HG03025 (cell line): ENCODE measurements around the gene ZNF529.
A peak's percentile ranks its signal among the peaks of the same experiment; 100 is the strongest.
"Not testable (repeated sequence)": the region's sequence is repeated elsewhere in the genome, so short reads cannot be mapped to it uniquely, and the experiment has no call there.

Experiments
- ATAC-seq: cut with Tn5 transposase; IDR thresholded peaks from one replicate; pipeline ENCODE4 v1.9.1; 2021; ENCODE audit warnings: mild to moderate bottlenecking, moderate library complexity; ENCODE audit not compliant: unreplicated experiment, low FRiP score

The ZNF529 gene

DNA sequence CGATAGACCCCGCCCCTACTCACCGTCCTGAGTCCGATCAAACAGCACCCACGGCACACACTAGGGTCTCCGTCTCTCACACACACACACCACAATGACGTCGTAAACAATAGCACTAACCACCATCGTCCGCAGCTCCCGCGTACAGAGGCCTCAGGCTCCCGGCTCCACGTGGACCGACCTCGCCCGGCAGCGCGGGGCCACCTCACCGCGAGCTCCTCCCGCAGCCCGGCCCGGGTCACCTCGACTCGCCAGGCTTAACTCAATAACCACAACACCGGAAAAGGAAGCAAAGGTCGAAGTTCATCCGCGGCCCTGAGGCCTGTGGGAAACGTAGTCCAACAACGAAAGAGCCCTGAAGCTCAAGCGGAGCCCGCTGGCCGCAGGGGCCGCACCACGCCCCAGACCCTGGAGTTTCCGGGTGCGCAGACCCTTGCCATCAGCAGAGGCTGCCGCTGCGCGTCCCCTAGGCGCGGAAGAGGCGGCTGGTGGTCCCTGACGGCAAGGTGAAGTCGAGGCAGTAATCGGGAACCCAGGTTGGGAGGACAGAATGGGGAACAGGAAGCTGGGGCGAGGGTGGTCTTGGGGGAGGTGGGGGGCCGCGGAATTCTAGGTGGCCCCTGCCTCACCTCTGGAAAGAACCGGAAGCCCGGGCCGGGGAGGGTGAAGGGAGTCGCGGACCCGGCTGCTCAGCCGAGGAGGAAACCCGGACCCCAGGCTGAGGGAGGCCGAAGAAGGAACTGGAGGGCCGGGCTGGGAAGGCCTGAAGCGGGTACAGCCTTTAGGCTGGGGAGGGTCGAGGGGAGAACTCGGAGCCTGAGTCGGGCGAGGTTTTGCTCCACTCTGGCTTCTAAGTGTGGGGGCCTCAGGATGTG is at the start of gene ZNF529:
Gene ZNF529 (minus strand): TSS at position 273 of the 875 bp plus-strand sequence. CDS start 946 bp downstream, outside the sequence.
- ATAC-seq, result peak; percentile 80

DNA sequence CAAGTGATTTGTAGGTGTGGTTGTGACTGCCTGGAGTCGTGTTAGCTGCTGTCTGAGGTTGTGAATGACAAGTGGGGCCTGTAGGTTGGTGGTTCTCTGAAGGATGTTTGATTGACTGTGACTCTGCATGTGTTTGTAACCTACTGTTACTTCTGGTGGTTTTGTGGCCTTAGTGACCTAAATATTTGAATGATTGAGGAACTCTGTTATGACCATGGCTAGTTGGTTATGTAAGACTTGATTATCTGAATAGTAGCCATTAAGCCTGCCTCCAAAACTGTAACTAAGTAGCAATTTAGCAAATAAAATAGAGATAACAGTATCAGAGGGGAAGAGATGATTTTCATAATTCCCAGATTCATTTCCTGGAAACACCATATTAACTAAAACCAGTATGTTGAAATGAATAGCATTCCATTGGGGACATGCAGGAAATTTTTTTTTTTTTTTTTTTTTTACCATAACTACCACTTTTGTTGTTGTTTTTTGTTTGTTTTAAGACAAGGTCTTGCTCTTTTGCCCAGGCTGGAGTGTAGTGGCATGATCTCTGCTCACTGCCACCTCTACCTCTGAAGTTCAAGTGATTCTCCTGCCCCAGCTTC is 32.9 kb upstream of the ZNF529 start:
- ATAC-seq, result no peak

DNA sequence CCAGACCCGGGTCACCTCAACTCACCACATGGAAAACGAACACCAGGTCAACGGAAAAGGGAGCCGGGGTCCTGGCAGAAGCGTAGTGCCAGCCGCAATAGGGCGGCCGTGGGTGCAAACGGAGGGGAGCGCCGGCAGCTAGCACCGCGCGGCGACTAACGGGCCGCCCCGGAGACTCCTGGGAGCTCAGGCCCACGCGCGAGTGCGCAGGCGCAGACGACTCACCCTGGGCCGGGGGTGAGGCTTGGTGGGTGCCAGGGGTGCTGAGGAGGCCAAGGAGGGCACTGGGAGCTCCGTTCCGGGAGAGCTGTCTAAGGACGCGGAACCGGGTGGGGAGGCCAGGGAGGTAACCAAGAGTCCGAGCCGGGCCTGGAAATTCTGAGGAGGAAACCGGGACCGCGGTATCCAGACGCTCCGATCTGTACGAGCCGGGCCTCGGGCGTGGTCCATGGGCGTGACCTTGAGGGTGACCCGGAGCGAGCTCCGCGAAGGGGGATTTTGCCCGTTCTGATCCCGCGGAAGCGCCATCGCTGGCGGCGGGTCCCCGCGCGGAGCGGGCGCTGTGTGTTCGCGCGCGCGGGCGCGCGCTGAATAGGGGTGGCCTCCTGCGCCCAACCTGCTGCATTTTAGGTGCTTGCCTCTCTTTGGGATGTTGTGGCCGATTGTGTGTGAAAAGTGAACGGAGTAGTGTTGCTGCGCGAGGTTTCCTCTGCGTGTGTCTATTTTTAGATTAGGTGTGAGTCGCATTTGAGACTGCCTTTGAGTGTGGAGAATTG is 32.2 kb upstream of the ZNF529 start, which contains the start of gene ZNF382:
Gene ZNF382 (plus strand): TSS at position 213 of the 776 bp plus-strand sequence. CDS start 4,602 bp downstream, outside the sequence.
- ATAC-seq, result peak; percentile 61

DNA sequence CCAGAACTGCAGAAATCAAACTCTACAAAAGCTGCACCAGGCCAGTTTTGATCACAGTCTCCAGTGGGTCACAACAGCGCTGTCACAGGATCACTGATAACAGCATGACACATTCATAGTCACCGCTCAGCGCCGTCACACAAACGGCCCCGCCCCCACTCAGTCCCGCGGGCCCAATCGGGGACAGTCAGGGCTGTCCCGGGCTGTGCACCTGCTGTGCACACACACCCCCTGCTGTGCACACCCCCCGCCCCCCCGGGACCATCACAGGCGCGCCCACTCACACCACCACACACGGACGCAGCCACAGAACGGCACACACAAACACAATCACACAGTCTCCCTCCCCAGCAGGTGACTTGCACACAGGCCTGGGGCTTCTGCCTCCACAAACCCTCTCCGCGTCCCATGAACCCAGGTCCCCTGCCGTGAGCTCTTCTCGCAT is 31.6 kb upstream of the ZNF529 start:
- peak; percentile 79 for ATAC-seq

DNA sequence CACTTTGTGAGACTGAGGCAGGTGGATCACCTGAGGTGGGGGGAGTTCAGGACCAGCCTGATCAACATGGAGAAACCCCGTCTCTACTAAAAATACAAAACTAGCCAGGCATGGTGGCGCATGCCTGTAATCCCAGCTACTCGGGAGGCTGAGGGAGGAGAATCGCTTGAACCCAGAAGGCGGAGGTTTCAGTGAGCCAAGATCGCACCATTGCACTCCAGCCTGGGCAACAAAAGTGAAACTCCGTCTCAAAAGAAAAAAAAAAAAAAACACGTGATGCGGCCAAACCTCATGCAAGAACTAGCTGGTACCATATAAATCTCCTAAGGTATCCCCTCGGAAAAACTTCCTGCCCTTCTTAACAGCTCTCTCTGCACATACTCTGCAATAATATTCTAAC is 29.6 kb upstream of the ZNF529 start:
- not testable (repeated sequence) for ATAC-seq

DNA sequence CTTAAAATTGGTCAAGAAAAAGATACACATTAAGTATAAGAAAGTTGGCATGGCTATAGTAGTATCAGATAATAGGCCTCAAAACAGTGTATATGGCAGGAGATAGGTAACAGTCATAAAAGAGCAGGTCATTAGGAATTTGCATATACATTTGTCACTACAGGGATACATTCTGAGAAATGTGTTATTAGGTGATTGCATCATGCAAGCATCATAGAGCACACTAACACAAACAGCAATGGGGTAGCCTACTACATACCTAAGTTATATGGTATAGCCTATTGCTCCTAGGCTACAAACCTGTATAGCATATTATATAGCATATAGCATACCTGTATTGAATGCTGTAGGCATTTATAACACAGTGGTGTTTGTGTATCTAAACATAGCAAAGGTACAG is 6.2 kb upstream of the ZNF529 start:
- no peak for ATAC-seq

DNA sequence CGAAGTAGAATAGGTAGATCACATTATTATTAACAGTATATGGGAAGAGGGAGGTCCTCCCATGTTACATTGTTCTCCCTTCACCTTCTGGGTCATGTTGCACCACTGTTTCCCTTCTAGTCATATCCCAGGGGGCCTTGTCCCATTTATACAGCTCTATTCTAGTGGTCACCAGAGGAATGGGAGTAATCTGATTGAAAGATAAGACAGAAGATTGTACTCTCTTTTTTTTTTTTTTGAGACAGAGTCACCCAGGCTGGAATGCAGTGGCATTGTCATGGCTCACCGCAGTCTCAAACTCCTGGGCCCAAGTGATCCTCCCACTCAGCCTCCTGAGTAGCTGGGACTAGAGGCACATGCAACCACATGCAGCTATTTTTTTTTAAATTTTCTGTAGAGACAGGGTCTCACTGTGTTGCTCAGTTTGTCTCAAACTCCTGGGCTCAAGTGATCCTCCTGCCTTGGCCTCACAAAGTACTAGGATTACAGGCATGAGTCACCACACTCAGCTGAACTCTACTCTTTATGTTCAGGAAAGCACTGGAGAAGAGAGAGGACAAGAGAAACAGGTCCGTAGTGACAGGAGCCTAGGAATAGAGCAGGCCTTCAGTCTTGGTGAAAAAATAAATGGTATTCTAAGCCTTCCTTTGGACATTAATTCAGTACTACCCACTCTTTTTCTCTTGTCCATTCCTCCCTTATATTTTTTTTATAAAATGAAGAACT is 4.3 kb upstream of the ZNF529 start:
- ATAC-seq, result no peak

DNA sequence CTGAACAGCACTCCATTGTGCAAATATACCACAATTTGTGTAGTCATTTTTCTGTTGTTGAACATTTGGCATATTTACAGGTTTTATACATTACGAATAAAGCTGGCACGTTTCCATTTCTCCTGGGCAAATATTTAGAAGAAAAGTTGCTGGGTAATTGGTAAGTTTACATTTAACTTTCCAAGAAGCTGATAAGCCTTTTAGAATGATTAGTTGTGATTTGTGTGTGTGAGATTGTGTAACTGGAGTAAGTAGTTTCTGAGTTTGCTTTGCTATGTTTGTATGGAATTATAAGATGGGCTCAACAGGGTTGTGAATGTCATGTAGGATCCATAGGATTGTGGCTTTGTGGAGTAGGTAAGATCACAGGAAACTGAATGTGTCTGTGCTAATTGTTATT is 1.6 kb upstream of the ZNF529 start:
- ATAC-seq, result no peak

DNA sequence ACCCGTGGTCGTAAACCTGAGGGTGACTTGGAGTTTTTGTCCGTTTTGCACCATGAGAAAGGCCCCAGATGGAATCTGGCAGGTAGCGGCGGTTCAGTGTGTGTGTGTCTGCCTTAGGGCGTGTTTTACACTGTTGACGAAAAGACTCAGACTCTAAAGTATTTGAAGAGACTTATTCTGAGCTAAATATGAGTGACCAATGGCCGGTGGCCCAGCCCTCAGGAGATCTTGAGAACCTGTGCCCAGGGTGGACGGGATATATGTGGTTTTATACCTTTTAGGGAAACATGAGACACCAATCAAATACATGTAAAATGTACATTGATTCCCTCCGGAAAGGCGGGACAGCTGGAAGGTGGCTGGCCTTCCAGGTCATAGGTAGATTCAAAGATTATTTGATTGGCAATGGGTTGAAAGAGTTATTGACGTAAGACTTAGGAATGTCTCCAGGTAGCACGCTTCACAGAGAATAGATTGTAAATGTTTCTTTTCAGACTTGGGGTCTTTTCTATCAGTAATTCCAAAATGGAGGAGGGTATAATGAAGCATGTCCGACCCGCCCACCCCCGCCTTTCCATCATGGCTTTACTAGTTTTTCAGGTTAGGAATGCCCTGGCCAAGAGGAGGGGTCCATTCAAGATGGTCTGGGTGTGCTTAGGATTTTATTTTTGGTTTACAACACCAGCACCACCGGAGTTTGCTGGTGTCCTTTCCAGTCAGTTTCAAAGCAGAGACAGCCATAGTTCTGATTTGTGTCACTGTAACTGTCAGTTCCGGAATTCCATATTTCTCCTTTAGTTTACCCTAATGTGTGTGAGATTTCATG is 1.0 kb upstream of the ZNF529 start:
- ATAC-seq, result no peak

DNA sequence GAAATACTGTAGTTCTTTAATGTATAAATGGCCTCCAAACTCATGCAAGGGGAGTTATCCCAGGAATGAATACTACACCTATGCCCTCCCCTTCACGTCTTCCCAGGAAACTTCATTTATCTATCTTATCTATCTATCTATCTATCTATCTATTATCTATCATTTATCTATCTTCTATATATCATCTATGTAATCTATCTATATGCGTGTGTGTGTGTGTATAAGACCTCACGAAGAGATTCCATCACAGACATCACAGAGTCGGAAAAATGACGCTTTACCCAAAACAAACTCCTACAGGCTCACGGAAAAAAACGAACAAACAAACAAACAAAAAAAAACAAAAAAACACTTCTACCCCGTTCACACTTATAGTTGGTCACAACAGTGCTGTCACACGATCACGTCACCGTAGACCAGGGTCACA is 486 bp downstream of the ZNF529 start:
- ATAC-seq, result no peak

DNA sequence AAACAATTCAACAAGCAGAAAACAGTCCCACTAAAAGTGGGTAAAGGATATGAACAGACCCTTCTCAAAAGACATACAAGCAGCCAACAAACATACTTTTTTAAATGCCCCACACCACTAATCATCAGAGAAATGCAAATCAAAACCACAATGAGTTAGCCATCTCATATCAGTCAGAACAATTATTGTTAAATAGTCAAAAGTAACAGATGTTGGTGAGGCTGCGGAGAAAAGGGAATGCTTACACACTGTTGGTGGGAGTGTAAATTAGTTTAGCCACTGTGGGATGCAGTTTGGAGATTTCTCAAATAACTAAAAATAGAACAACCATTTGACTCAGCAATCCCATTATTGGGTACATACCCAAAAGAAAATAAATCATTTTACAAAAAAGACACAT is 8.7 kb downstream of the ZNF529 start:
- no peak for ATAC-seq

DNA sequence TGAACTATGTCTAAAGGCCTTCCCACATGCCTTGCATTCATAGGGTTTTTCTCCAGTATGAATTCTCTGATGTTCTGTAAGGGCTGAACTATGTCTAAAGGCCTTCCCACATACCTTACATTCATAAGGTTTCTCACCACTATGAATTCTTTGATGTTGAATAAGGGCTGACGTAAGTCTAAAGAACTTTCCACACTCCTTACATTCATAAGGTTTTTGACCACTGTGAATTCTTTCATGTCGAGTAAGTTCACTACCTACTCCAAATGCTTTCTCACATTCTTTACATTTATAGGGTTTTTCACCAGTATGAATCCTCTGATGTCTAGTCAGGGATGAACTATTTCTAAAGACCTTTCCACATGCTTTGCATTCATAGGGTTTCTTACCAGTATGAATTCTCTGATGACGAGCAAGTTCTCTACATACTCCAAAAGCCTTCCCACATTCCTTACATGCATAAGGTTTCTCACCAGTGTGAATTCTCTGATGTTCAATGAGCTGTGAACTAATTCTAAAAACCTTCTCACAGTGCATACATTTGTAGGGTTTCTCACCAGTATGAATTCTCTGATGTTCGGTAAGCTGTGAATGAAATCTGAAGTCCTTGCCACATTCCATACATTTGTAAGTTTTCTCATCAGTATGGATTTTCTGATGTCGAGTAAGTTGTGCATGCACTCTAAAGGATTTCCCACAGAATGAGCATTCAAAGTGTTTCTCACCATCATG is 25.9 kb downstream of the ZNF529 start:
- ATAC-seq, result no peak

DNA sequence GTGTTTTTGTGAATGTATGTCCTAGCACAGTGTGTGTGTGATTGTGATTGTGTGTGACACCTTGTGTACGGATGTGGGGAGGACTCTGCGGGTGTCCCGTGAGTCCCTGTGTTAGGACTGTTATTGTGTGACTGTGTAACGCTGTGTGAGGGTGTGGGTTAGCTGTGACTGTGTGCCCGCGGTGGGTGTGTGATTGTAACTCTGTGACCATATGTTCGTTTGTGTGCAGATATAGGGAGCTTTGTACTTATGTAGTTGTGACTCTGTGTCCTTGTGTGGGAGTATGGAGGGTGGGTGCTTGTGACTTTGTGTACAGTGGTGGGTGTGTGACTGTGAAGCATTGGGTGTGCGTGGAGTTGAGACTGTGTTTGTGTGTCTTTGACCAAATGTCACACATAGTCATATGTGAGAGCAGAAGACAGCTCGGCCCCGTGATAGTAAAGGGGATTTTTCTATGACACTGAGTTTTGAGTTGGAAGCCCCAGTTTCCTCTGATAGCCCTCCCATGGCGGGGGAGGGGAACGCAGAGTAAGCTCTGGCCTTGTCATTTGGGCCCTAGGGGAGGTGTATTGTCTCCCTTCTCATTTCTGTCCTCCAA is 44.1 kb downstream of the ZNF529 start:
- ATAC-seq, result peak; percentile 31

DNA sequence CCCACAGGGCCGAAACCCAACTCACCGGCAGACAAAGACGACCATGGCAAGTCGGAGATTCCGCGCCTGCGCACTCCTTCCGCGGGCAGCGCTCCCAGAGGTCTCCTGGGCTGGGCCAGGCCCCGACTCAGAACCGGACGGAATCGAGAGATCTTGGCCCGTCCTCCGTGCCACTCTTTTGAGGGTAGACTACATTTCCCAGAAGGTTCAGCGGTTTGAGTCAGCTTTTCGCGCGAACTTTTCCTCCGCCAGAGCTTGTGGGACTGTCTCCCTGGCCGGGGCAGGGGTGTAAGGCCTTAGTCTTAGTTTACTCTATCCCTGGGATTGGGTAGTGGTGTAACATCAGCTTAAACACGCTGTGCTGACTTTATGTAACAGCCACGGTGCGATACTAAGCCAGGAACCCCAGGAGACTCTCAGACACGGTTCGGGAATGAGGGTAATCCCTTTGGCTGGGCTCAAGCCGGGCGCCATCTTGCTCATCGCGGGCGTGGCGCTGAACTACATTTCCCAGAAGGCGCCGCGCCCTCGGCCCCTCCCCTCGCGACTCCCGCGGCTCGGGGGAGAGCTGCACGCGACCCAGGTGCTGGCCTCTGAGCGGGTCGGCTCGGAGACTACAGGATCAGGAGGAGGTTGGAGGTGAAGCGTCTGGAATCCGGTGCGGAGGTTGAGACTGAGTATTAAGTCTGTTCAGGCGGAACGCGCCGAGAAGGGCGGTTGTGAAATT is 44.7 kb downstream of the ZNF529 start, which contains the start of gene ZNF260:
Gene ZNF260 (minus strand): TSS at position 78 of the 727 bp plus-strand sequence. CDS start 13,033 bp downstream, outside the sequence.
- peak; percentile 83 for ATAC-seq

DNA sequence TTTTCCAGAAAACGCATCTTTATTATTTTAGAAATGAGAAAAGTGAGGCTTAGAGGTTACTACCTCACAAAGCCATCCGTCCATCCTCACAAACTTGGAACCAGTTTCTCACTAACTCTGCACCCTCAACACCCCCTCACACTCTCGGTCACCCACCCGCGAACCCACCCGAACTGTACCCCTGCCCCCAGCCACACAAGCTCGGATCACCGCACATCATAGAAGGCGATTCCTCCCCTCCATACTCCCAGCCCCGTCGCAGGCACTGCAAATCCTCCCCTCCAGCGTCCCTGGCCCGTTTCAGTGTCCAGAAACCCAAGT is 45.3 kb downstream of the ZNF529 start:
- no peak for ATAC-seq

DNA sequence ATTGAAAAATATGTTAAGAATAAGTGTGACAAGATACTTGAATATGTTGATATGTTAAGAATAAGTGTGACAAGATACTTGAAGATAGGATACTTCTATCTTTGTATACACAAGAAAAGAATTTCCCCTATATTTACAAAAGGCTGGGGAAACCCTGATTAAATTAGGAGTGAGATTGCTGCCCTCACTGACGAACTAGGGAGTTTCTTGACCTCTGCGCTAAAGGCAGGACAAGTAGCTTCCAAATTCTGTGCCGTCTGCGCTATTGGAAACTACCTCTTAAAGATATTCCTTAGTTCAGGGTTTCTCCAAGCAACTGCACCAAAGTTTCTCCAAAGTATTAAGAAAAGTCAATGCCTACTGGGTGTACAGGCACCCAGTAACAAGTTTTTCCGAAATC is 45.8 kb downstream of the ZNF529 start:
- no peak for ATAC-seq

DNA sequence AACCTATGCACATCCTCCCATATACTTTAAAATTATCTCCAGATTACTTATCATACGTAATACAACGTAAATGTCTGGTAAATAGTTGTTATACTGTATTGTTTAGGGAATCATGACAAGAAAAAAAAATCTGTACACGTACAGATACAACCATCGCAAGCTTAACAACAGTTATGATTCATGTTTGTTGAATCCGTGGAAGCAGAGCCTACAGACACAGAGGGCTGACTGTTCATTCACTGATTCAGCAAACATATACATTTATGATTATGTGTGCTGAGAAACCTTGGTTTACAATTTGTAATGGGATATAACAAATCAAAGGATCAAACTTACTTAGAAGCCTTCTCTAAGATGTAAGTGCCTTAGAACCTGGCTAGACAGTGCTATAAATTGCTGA is 46.5 kb downstream of the ZNF529 start:
- no peak for ATAC-seq

DNA sequence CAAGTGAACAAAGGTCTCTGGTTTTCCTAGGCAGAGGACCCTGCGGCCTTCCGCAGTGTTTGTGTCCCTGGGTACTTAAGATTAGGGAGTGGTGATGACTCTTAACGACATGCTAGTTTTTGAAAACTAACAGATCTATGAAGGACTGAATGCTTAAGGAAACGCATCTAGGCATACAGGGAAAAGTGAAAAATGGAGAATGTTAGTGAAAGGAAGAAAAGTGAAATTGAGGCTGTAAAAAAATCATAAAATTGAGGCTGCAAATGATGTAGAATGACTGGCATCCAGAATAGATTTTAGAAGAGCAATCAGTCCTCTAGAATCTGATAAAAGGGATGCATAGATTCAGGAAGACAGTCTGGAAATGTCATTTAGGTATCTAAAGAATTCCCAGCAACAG is 48.5 kb downstream of the ZNF529 start:
- no peak for ATAC-seq
